IPS-11a (cell line): ENCODE data around the gene RNPS1.
A peak's percentile ranks its signal among the peaks of the same experiment; 100 is the strongest.

ENCODE experiments used
- H3K4me3 ChIP-seq: one replicate; pipeline ENCODE4 v1.5.1; 2013; ENCODE audit warnings: low read depth, low read length, control low read depth

The RNPS1 gene

GRCh38 chr16:2216330-2216729, 51.6 kb downstream of the RNPS1 start:
- H3K4me3 ChIP-seq, result no peak overlapping the region

- H3K4me3 ChIP-seq, result peak within 1 kb of the TSS; percentile 90
Observed at GRCh38 chr16:2214719-2214968, 53.3 kb downstream of the RNPS1 start, which contains the start of gene PGP. TSS of gene PGP (minus strand) at chr16:2214840. CDS start at chr16:2214777, 63 bp downstream.

- peak overlapping the region; percentile 90 for H3K4me3 ChIP-seq
Observed at GRCh38 chr16:2213817-2214718, 53.9 kb downstream of the RNPS1 start.

DNA sequence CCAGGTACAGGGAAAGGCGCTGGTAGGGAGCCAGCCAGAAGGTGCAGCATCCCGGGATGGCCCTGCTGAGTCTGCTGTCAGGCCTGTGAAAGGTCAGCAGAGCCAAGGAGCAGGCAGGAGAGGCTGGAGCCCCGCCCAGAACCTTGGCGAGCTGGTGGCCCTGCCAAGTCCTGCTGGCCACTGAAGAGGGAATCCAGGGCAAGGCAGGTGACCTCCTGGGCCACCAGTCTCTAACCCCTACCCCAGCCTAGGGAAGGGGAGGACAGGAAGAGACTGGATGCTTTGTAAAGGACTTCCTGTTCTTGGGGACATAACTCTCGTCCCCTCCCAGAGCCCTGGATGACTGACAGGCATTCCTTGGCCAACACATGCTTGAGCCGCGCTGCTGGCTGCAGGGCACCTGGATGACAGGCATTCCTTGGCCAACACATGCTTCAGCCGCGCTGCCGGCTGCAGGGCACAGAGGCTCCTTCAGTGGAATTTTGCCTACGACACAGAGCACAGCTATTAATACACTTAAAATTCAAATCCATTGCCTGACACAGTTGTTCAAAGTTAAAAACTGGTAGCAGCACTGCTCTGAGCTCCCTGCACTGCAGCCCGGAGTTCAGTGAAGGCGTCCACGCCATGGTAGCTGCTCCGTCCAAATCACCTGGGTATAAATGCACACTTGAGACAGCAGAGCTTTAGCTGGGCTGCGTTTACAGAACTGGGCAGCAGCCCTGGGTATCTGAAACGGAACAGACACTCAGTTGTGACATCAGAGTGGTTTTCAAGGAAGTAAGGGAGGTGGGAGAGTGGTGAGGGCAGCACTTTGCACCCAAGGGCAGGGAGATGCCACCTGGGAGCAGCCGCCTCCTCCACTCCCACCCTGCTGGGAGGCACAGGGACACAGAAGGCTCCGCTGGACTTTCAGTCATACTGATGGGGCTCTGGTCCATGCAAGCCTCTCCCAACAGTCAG, 55.3 kb downstream of the RNPS1 start:
- no peak overlapping the region for H3K4me3 ChIP-seq

DNA sequence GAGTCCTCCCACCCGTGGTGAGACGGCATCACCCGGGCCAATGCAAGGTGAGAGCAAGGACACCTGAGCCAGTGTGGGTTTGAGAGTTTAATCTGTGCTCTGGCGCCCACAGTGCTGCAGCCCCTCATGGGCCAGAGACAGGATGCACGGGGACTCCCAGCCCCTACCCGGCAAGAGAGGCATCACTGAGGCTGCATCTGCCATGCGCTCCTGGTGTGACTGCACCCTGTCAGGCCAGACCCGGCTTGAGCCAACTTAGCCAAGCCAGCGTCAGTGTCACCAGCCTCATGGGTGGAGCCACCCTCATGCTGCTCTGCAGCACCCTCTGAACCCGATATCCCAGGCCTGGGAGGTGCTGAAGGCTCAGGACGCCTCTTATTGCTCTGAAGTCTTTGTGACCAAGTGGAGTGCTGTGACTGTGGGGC, 56.0 kb downstream of the RNPS1 start:
- H3K4me3 ChIP-seq, result no peak overlapping the region

DNA sequence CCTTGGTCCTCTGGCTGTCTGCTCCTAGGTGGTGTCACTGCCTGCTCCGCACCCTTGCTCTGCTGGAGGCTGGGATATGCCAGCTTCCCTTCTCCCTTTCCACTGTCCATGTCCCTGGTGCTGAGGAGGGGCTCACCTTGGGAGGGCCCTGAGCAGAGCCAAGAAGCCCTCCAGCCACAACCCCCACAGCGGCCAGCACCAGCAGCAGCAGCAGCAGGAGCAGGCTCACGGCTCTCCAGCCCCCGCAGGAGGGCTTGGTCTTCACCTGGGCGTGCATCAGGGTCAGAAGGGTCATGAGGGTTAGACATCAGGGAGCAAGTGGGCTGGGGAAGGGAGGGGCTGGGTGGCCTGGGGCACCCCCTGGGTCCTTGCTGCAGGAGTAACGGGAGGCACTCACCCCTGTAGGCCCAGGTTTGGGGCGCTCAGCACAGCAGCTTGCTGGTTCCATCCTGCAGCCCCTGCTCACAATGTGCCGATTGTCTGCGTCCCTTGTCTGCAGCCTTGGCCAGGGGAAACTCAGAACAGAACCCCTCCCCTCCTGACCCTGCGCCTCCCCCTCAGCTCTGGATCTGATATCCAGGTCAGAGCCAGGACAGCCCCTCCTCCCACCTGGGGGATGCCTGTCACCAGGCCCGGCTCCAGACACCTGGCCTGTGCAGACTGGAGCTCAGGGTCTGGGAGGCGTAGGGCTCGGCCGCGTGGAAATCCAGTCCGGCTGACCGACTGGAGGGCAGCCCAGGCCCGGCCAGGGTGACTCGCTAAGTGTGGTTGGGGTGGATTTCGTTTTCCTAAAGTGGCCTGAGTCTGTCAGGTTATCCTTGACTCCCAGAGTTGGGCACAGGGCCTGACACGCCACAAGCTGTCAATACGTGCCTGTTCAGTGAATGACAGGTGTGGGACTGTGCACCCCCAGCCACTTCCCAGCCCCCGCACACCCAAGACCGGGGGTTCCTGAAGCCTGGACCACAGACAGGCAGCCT, 57.2 kb downstream of the RNPS1 start, which contains the start of gene BRICD5:
BRICD5 (minus strand) TSS at position 478 of the 980 bp plus-strand sequence; CDS start at position 448, 30 bp downstream.
- no peak within 1 kb of the TSS for H3K4me3 ChIP-seq

GRCh38 chr16:2210009-2210332, 58.0 kb downstream of the RNPS1 start:
- no peak overlapping the region for H3K4me3 ChIP-seq

DNA sequence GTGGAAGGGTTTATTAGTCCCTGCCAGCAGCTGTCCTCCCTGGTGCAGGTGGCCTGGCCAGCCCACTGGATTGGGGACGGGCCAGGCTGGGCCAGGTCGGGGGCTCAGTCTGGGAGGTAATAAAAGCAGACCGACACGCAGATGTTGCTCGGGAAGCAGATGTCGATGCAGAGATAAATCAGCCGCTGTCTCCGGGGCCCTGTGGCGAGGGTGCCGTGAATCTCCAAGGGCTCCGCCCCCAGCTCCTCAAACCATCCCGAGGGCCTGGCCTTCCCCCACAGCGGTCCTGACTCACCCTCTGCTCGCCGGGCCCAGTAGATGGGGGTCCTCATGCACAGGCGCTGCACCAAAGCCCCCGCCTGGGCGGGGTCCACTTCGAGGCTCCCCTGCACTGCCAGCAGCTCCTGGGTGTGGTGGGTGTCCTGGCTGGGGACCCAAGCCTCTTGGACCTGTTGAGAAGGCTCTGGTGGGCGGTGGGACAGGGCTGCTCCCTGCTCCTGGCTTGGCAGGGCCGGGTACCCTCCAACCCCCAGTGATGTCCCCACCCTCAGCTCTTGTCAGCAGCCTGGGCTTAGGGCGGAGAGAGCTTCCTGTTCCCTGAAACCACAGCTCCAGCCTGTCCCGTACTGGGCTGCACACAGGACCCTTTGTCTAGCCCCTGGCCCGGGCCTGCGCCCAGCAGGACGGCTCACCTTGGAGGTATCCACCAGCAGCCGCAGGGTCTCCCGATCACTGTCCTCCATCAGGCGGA, 58.5 kb downstream of the RNPS1 start:
- H3K4me3 ChIP-seq, result no peak overlapping the region

DNA sequence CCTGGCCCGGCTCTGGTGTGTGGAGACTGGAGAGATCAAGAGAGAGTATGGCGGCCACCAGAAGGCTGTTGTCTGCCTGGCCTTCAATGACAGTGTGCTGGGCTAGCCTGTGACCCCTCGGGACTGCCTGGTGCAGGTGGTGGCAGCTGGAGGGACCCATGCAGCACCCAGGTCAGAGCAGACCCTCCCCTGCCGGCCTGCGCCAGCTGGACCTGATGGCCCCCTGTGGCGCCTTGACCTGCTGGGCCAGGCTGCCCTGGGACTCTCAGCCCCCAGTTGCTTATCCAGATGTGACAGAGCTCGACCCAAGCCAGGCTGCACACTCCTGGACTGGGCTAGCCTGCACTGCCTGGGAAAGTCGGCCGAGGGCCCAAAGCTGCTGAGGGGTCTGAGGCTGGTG, 59.2 kb downstream of the RNPS1 start:
- no peak overlapping the region for H3K4me3 ChIP-seq

GRCh38 chr16:2208308-2208707, 59.6 kb downstream of the RNPS1 start:
- H3K4me3 ChIP-seq, result no peak overlapping the region

DNA sequence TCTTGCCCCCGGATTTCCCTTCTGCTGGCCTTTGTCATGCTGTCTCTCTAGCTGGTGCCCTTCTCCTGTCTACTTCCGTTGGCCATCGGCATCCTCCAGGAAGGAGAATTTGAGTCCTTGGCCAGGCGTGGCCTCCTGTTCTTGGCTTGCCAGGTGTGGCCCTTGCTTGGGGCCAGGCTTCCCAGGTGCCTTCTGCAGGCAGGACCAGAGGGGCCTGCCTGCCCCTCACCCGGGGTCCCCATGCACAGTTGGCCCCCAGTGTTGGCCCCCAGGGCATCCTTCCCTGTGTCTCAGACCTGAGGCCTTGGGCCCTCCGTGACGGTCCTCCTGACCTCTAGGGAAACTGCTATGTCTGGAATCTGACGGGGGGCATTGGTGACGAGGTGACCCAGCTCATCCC, 60.1 kb downstream of the RNPS1 start:
- no peak overlapping the region for H3K4me3 ChIP-seq

DNA sequence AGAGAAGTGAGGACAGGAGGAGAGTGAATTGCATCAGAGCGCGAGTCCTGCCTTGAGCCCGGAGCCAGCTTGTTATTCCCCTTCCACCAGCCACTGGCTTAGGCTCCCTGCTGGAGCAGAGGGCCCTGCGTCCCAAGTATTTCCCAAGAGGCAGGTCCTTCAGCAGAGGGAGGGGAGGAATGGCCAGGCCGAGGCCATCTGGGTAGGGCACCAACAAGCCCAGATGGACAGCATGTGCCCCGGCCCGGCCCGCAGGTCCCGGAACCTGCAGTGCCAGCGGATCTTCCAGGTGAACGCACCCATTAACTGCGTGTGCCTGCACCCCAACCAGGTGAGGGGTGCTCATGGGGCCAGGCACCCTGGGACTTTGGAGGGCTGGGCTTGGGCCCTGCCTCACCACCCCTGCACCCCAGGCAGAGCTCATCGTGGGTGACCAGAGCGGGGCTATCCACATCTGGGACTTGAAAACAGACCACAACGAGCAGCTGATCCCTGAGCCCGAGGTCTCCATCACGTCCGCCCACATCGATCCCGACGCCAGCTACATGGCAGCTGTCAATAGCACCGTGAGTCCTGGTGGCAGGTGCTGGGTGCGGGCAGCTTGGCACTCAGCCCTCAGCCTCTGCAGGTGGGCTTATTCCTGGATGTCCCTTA, 61.0 kb downstream of the RNPS1 start:
- H3K4me3 ChIP-seq, result no peak overlapping the region

DNA sequence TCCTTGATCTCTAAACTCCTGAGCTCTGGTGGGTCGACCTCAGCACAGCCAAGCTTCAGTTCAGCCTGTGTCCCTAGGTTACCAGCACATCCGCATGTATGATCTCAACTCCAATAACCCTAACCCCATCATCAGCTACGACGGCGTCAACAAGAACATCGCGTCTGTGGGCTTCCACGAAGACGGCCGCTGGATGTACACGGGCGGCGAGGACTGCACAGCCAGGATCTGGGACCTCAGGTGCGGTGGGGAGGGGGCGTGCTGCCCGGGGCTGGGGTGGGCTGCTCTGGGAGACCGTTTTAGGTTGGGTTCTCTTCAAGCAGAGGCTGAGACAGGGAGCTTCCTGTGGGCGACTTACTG, 61.5 kb downstream of the RNPS1 start:
- H3K4me3 ChIP-seq, result peak overlapping the region; percentile 89

GRCh38 chr16:2205967-2206313, 62.0 kb downstream of the RNPS1 start:
- H3K4me3 ChIP-seq, result peak overlapping the region; percentile 89

GRCh38 chr16:2205104-2205966, 62.6 kb downstream of the RNPS1 start, which contains the start of gene MLST8:
TSS of gene MLST8 (plus strand) at chr16:2205454. CDS start at chr16:2206086, 632 bp downstream.
- peak within 1 kb of the TSS; percentile 89 for H3K4me3 ChIP-seq

GRCh38 chr16:2204416-2205103, 63.4 kb downstream of the RNPS1 start:
- H3K4me3 ChIP-seq, result peak overlapping the region; percentile 89
